A673 (cell line): ENCODE data around the gene FGFR2.

Experiments
- CTCF ChIP-seq: fragments of 300-800, 200-600 bp; sonication (generic); conservative IDR thresholded peaks from 2 replicates; pipeline ENCODE4 v1.5.1; 2017; ENCODE audit warnings: low read depth, mild to moderate bottlenecking, antibody characterized with exemption, low read length, moderate library complexity, mixed read lengths
- EZH2 ChIP-seq: fragments of 200-600 bp; sonication (generic); IDR thresholded peaks from 2 replicates; pipeline ENCODE4 v1.6.1; 2017; ENCODE audit warnings: borderline replicate concordance, low read depth, mild to moderate bottlenecking, mixed read lengths, antibody characterized with exemption, low read length; ENCODE audit not compliant: poor library complexity, severe bottlenecking

GRCh38 chr10:121568275-121568674 lies 30.0 kb downstream of the FGFR2 start:
- TF ChIP-seq CTCF (no peak), EZH2 (no peak)
